Osteoblast (primary cell): Measurements from ENCODE around the gene CFAP97D1. TPM values are rescaled to one million over a fixed set of nuclear protein-coding genes. Genes with fewer than 3 reads are reported as not detected.
A peak's percentile ranks its signal among the peaks of the same experiment; 100 is the strongest.

Experiments used
- DNase-seq: peaks from one replicate; pipeline ENCODE4 v3.0.0; 2011; ENCODE audit warnings: low spot score, mixed read lengths; ENCODE audit not compliant: insufficient read length; ENCODE audit errors: missing footprints
- H2AFZ ChIP-seq: 2 replicates; pipeline ENCODE4 v1.6.0; 2011; ENCODE audit warnings: mild to moderate bottlenecking, low read length
- H3K27ac ChIP-seq: 2 replicates; pipeline ENCODE4 v1.5.1; 2011; ENCODE audit warnings: mild to moderate bottlenecking, low read depth, low read length, moderate library complexity
- H3K27me3 ChIP-seq: 2 replicates; pipeline ENCODE4 v1.6.0; 2012; ENCODE audit warnings: mild to moderate bottlenecking, control low read depth, inconsistent platforms, low read length, moderate library complexity; ENCODE audit not compliant: insufficient read depth
- H3K36me3 ChIP-seq: 2 replicates; pipeline ENCODE4 v1.5.1; 2011; ENCODE audit warnings: mild to moderate bottlenecking, low read length, control low read depth, moderate library complexity; ENCODE audit not compliant: insufficient read depth
- H3K4me1 ChIP-seq: 2 replicates; pipeline ENCODE4 v1.5.1; 2011; ENCODE audit warnings: mild to moderate bottlenecking, low read length, control low read depth, moderate library complexity; ENCODE audit not compliant: insufficient read depth
- H3K4me2 ChIP-seq: 2 replicates; pipeline ENCODE4 v1.6.0; 2011; ENCODE audit warnings: mild to moderate bottlenecking, low read length; ENCODE audit not compliant: insufficient read depth
- H3K4me3 ChIP-seq: fragments of 200-600 bp; sonication (generic); 3 replicates; pipeline ENCODE4 v1.5.1; 2012; ENCODE audit warnings: mild to moderate bottlenecking, low read length, inconsistent platforms; ENCODE audit not compliant: insufficient read depth
- H3K79me2 ChIP-seq: 2 replicates; pipeline ENCODE4 v1.6.0; 2012; ENCODE audit warnings: mild to moderate bottlenecking, low read length, control low read depth, inconsistent platforms; ENCODE audit not compliant: insufficient read depth
- H3K9me3 ChIP-seq: 2 replicates; pipeline ENCODE4 v1.5.1; 2011; ENCODE audit warnings: low read depth, low read length, control low read depth
- H4K20me1 ChIP-seq: 2 replicates; pipeline ENCODE4 v1.6.0; 2012; ENCODE audit warnings: mild to moderate bottlenecking, low read length, control low read depth; ENCODE audit not compliant: insufficient read depth
- CTCF ChIP-seq: IDR thresholded peaks from 2 replicates; pipeline ENCODE4 v1.5.1; 2011; ENCODE audit warnings: mild to moderate bottlenecking, low read depth, low read length, moderate library complexity; ENCODE audit errors: extremely low read depth
- total RNA-seq: library from RNA; depleted of rRNA; stranded (reverse); fragments of >200 nt; gene quantifications from 2 replicates; pipeline ENCODE4 v1.2.3, GENCODE V29; 2012

Gene CFAP97D1
- total RNA-seq, 1 donor: not detected

- Histone ChIP-seq H3K27me3 (no peaks in the 10 kb centered on the region), H3K4me2 (no peak overlapping the region), H3K4me1 (peaks cover 3% of the 10 kb centered on the region), H3K79me2 (peaks cover 18% of the 10 kb centered on the region), H2AFZ (no peak overlapping the region), H4K20me1 (peaks cover 15% of the 10 kb centered on the region), H3K4me3 (no peak overlapping the region), H3K36me3 (peaks cover 53% of the 10 kb centered on the region), H3K27ac (no peak overlapping the region), H3K9me3 (no peaks in the 10 kb centered on the region)
- peak; percentile 34 for DNase-seq
- TF ChIP-seq CTCF: no peak
These were observed 10.8 kb upstream of the CFAP97D1 start for GRCh38 chr17:43769426-43769825.

GRCh38 chr17:43769859-43770258 is 10.4 kb upstream of the CFAP97D1 start:
- Histone ChIP-seq H3K4me1 (no peaks in the 10 kb centered on the region), H4K20me1 (peaks cover 15% of the 10 kb centered on the region), H3K27me3 (no peaks in the 10 kb centered on the region), H3K79me2 (peaks cover 22% of the 10 kb centered on the region), H3K4me2 (no peak overlapping the region), H3K4me3 (no peak overlapping the region), H3K27ac (no peak overlapping the region), H2AFZ (no peak overlapping the region), H3K36me3 (peaks cover 57% of the 10 kb centered on the region), H3K9me3 (no peaks in the 10 kb centered on the region)
- no peak for TF ChIP-seq CTCF
- DNase-seq: peak; percentile 75

GRCh38 chr17:43770957-43771356 is 9.3 kb upstream of the CFAP97D1 start:
- peaks cover 58% of the 10 kb centered on the region for H3K36me3 ChIP-seq
- no peak overlapping the region for H3K4me3 ChIP-seq
- H3K27me3 ChIP-seq: no peaks in the 10 kb centered on the region

GRCh38 chr17:43771463-43771862 is 8.8 kb upstream of the CFAP97D1 start:
- H3K4me2 ChIP-seq: no peak overlapping the region
- TF ChIP-seq CTCF: no peak
- H2AFZ ChIP-seq: no peak overlapping the region
- H3K27ac ChIP-seq: no peak overlapping the region
- no peak overlapping the region for H3K4me3 ChIP-seq
- peaks cover 58% of the 10 kb centered on the region for H3K36me3 ChIP-seq
- DNase-seq: no peak
- no peaks in the 10 kb centered on the region for H3K27me3 ChIP-seq
- no peaks in the 10 kb centered on the region for H3K9me3 ChIP-seq
- H3K79me2 ChIP-seq: peaks cover 37% of the 10 kb centered on the region
- H4K20me1 ChIP-seq: peaks cover 17% of the 10 kb centered on the region
- no peaks in the 10 kb centered on the region for H3K4me1 ChIP-seq

More at GRCh38 chr17:43770957-43771356, 9.3 kb upstream of the CFAP97D1 start:
- H3K9me3 ChIP-seq: no peaks in the 10 kb centered on the region
- no peaks in the 10 kb centered on the region for H3K4me1 ChIP-seq
- H3K79me2 ChIP-seq: peaks cover 33% of the 10 kb centered on the region
- no peak overlapping the region for H3K4me2 ChIP-seq
- TF ChIP-seq CTCF: no peak
- H2AFZ ChIP-seq: no peak overlapping the region
- H3K27ac ChIP-seq: no peak overlapping the region
- peaks cover 17% of the 10 kb centered on the region for H4K20me1 ChIP-seq
- no peak for DNase-seq
